Esophagus mucosa (tissue), 1 donor: Measurements from ENCODE around the gene MMP2. TPM values are rescaled to one million over a fixed set of nuclear protein-coding genes. Genes with fewer than 3 reads are reported as not detected.
A peak's percentile ranks its signal among the peaks of the same experiment; 100 is the strongest.

Experiments used
- ATAC-seq: fragments of 200-7000 bp; cut with Tn5 transposase; one replicate; pipeline ENCODE4 v1.9.1; 2020
- total RNA-seq: library from RNA; stranded (reverse); gene quantifications from one replicate; pipeline ENCODE4 v1.2.4, GENCODE V29; 2023
- donor health status: DM: yes; HTN: yes; CAD: no.

The MMP2 gene
- total RNA-seq, 1 donor from 2014 or later = 18.5 TPM

GRCh38 chr16:55521792-55522191 is 42.8 kb downstream of the MMP2 start:
- ATAC-seq = no peak

GRCh38 chr16:55526441-55526840 is 47.4 kb downstream of the MMP2 start:
- no peak for ATAC-seq

- ATAC-seq = no peak
Measured at GRCh38 chr16:55527885-55528284, 48.9 kb downstream of the MMP2 start.

GRCh38 chr16:55529018-55529417 is 50.0 kb downstream of the MMP2 start:
- no peak for ATAC-seq

GRCh38 chr16:55530316-55530856 is 51.4 kb downstream of the MMP2 start:
- ATAC-seq = no peak

- no peak for ATAC-seq
Measured at GRCh38 chr16:55532227-55532626, 53.2 kb downstream of the MMP2 start.

GRCh38 chr16:55534756-55535155 is 55.8 kb downstream of the MMP2 start:
- no peak for ATAC-seq

GRCh38 chr16:55539049-55539448 is 60.1 kb downstream of the MMP2 start:
- ATAC-seq = no peak

- ATAC-seq = no peak
Measured at GRCh38 chr16:55539488-55539887, 60.5 kb downstream of the MMP2 start.

GRCh38 chr16:55540221-55540620 is 61.2 kb downstream of the MMP2 start:
- ATAC-seq = no peak

- peak; percentile 32 for ATAC-seq
Measured at GRCh38 chr16:55542459-55543082, 63.6 kb downstream of the MMP2 start.

- no peak for ATAC-seq
Measured at GRCh38 chr16:55543472-55543871, 64.5 kb downstream of the MMP2 start.

- ATAC-seq = peak; percentile 85
Measured at GRCh38 chr16:55552621-55553020, 73.6 kb downstream of the MMP2 start.

GRCh38 chr16:55555436-55555835 is 76.4 kb downstream of the MMP2 start:
- ATAC-seq = no peak

Other genes with a start within 250 kb of the MMP2 start
- gene IRX6, start 155.0 kb upstream of the MMP2 start, total RNA-seq = 0.08 TPM
- 9.8 TPM for gene LPCAT2, start 29.9 kb downstream of the MMP2 start, total RNA-seq
- 28.0 TPM for gene CAPNS2, start 87.5 kb downstream of the MMP2 start, total RNA-seq
- not detected for gene SLC6A2, start 176.8 kb downstream of the MMP2 start, total RNA-seq